ENCODE measurements around the gene USP2.

GRCh38 chr11:119350302-119350701 lies 31.2 kb downstream of the USP2 start:
- TF ChIP-seq CTCF (IDR thresholded peaks at IDR 0.05) (no peak), POLR2AphosphoS5 (IDR thresholded peaks at IDR 0.05) (no peak), POLR2A (IDR thresholded peaks at IDR 0.05) (no peak)
